Ecto neural progenitor cell (in vitro differentiated cells): ENCODE measurements around the gene PHAF1.
A peak's percentile ranks its signal among the peaks of the same experiment; 100 is the strongest.

Experiments
- DNase-seq: peaks from one replicate; pipeline ENCODE4 v3.0.0-alpha.2; 2018; ENCODE audit warnings: low spot score

Gene PHAF1

GRCh38 chr16:67180166-67180565 lies 70.4 kb downstream of the PHAF1 start:
- DNase-seq, result no peak

GRCh38 chr16:67181346-67181745 lies 71.6 kb downstream of the PHAF1 start:
- DNase-seq, result no peak

- DNase-seq, result no peak
Observed at GRCh38 chr16:67182288-67182687, 72.5 kb downstream of the PHAF1 start.

- no peak for DNase-seq
Observed at GRCh38 chr16:67183284-67183626, 73.5 kb downstream of the PHAF1 start.

GRCh38 chr16:67183627-67184452 lies 74.1 kb downstream of the PHAF1 start, which contains the start of gene MATCAP1:
Gene MATCAP1, minus strand, starts transcription at chr16:67183963. Its CDS starts 3,353 bp downstream, at chr16:67180610.
- peak; percentile 95 for DNase-seq

- no peak for DNase-seq
Observed at GRCh38 chr16:67184453-67184994, 74.8 kb downstream of the PHAF1 start.

- peak; percentile 93 for DNase-seq
Observed at GRCh38 chr16:67184995-67185650, 75.4 kb downstream of the PHAF1 start.

GRCh38 chr16:67185651-67186134 lies 76.0 kb downstream of the PHAF1 start:
- no peak for DNase-seq

GRCh38 chr16:67186550-67186950 lies 76.8 kb downstream of the PHAF1 start:
- no peak for DNase-seq

GRCh38 chr16:67187175-67187890 lies 77.6 kb downstream of the PHAF1 start:
- no peak for DNase-seq

GRCh38 chr16:67188323-67188722 lies 78.6 kb downstream of the PHAF1 start:
- DNase-seq, result no peak

GRCh38 chr16:67188798-67189197 lies 79.1 kb downstream of the PHAF1 start:
- no peak for DNase-seq

- DNase-seq, result no peak
Observed at GRCh38 chr16:67190041-67190440, 80.3 kb downstream of the PHAF1 start, which contains the start of gene EXOC3L1. Gene EXOC3L1, minus strand, starts transcription at chr16:67190136. Its CDS starts 460 bp downstream, at chr16:67189676.

- DNase-seq, result no peak
Observed at GRCh38 chr16:67190448-67191399, 81.0 kb downstream of the PHAF1 start.

- DNase-seq, result no peak
Observed at GRCh38 chr16:67191411-67191994, 81.8 kb downstream of the PHAF1 start.

- DNase-seq, result peak; percentile 90
Observed at GRCh38 chr16:67191995-67192681, 82.4 kb downstream of the PHAF1 start, which contains the start of gene E2F4. Gene E2F4, plus strand, starts transcription at chr16:67192155. Its CDS starts 73 bp downstream, at chr16:67192228.

GRCh38 chr16:67192781-67193361 lies 83.1 kb downstream of the PHAF1 start:
- DNase-seq, result no peak

GRCh38 chr16:67193536-67193935 lies 83.8 kb downstream of the PHAF1 start:
- DNase-seq, result no peak

- no peak for DNase-seq
Observed at GRCh38 chr16:67194260-67194659, 84.5 kb downstream of the PHAF1 start.

GRCh38 chr16:67195676-67196075 lies 85.9 kb downstream of the PHAF1 start:
- DNase-seq, result no peak
